SK-N-DZ (cell line): ENCODE results near the gene PNMT.

Source experiments
- DNase-seq: peaks from one replicate; pipeline ENCODE4 v3.0.0-alpha.2; 2015; ENCODE audit warnings: low spot score

The PNMT gene

DNA sequence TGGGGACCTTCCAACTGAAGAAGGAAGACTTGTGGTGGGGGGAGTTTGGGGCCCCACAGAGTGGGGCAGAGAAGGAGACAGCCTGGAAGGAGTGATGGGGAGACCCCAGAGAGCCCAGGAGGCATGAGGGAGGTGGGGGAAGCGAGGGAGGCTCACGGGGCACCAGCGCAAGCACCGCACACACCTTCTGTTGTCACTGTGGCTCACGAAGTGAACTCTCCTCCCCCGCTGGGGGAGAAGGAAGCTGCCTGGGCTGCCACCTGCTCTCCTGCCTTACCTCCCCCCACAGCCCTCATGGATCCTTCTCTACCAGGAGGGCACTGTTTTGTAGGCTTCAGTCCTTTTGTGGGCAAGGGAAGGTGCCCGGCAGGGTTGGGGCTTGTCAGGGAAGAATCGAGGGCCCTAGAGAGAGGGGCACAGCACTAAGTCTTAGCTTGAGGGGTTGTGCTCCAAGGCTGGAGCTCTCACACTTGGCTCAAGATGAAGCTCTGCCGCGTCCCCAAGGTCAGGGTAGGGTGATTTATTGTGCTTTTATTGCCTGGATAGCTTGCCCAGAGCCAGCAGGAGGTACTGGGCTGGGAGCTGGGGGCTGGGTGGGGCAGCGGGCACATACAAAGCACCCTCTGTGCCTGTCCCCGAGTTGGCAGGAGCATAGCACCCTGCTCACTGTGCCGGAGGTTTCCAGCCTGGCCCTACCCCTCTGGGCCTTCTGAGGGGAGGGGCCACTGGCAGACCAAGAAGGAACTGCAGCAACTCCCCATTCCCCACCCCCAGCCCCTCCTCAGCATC, 35.9 kb upstream of the PNMT start:
- no peak for DNase-seq

DNA sequence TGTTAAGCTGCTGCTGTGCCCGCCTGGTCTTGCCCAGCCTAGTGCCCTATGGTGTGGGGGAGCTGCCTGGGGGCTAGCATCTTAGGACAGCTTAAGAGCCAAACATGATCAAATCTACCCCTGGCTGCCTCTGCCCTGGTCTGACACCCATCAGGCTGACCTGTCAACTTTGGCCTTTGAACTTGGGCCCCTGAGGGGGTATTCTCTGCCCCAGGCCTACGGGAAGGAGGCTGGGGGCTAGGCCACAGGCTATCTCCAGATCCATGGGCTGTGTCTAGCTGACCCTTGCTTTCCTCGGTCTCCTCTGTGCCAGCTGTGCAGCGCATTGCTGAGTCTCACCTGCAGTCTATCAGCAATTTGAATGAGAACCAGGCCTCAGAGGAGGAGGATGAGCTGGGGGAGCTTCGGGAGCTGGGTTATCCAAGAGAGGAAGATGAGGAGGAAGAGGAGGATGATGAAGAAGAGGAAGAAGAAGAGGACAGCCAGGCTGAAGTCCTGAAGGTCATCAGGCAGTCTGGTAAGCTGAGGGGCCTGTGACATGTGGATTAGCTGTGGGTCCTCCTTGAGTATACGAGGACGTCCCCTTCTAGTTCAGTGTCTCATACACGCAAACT, 34.6 kb upstream of the PNMT start:
- no peak for DNase-seq

- DNase-seq = peak; percentile 50
Observed at GRCh38 chr17:39634384-39634871, 33.8 kb upstream of the PNMT start.

- DNase-seq = no peak
Observed at GRCh38 chr17:39635614-39636176, 32.6 kb upstream of the PNMT start.

DNA sequence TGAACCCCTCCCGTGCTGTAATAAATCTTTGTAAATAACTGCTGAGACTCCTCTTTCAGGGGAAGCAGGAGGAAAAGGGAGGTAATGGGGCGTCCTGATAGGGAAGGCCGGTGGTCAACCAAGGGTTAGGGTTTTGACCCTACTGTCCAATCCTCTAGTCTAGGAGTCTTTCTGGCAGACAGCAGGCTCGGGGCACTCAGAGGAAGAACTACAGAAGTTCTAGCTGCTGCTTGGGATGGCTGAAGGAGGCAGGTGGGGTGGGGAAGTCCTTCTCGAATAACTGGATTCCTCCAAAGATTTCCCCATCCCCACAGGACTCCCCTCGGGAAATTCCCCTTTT, 31.7 kb upstream of the PNMT start:
- DNase-seq = no peak

- DNase-seq = peak; percentile 86
Observed at GRCh38 chr17:39636927-39637736, 31.1 kb upstream of the PNMT start, which contains the start of gene STARD3. TSS of gene STARD3 (plus strand) at chr17:39637144. CDS start at chr17:39653532, 16,388 bp downstream.

GRCh38 chr17:39638317-39638716, 29.9 kb upstream of the PNMT start:
- no peak for DNase-seq

GRCh38 chr17:39639043-39639442, 29.2 kb upstream of the PNMT start:
- no peak for DNase-seq

DNA sequence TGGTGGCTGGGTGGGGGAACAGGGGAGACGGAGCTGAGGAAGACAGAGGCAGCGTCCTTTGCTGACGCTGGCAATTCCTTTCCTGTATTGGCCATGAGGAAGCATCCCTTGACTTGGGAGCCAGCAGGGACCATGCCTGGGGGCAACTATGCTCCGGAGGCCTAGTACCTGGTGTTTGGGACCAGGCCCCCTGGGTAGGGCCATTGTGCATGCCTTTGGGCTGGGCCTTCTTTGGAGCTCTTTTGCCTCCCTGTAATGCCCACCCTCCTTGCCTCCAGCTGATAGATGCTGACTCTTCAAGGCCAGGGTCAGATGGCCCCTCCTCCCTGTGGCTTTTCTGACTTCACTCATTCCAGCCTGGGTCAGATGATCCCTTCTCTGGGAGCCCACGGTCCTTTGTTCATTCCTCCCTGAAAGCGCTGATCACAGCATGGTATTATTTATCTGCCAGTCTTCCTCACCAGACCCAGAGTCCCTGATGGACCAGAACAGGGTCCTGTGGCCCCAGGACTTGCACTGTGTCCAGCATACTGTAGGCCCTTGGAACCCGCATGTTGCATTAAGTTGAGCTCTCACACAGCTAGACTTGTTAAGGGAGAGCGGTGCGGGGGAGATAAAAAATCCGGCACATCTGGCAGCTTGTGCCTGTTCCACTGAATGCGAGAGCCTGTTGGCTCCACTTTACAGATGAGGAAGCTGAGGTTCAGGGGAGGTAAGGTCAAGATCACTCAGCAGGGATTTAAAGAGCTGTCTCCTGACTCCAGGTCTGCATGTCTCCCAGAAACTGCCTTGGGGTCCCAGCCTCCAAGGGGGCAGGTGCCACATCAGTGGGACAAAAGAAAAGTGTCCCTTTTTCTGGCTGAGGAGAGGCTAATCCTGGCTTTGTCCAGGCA, 28.4 kb upstream of the PNMT start:
- DNase-seq = no peak

DNA sequence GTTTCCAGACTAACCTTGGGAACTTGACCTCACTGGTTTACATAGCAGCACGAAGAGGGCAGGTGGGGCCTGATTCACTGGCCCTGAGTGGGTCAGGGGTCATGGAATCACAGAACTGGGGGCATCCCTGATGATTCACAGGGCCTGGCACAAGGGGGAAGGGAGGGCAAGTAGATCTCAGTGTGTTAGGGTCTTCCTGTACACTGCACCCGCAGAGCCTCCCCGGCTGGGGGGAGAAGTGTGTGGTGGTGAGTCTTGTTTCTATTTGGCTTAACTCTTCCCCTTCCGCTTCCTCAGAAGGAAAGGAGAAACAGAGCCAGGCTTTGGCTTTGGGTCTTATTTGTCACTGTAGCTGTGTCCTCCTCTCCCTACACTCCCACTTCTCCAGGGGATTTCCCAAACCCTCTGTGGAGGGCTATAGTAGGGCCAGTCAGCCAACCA, 27.6 kb upstream of the PNMT start:
- no peak for DNase-seq

DNA sequence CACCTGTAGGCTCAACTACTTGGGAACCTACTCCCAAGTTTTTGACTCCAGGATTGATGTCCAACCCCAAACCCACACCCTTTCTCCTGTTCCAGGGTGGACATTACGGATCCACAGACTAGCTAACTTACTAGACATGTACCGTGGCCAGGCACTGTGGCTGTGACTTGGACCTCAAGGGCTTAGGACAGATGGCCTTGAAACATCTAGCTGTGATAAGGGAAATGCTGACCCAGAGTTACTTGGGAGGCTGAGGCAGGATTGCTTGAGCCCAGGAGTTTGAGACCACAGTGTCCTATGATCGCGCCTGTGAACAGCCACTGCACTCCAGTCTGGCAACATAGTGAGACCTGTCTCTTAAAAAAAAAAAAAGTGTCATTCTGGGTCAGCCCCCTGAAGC, 27.2 kb upstream of the PNMT start:
- DNase-seq = no peak

DNA sequence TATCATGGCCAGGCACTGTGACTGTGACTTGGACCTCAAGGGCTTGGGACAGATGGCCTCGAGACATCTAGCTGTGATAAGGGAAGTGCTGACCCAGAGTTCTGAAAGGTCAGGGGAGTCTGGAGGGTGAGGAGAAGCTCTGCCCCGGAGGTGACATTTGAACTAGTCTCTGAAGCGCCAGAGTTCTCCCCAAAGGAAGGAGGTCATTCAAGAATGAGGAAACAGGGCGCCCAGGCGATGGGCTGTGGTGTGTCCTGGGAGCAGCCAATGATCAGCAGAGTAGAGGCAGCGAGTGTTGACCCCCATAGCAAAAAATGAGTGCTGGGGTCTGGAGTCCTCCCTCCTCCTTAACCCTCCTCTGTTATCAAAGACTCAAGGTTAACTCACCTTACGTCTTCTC, 26.4 kb upstream of the PNMT start:
- DNase-seq = no peak

- DNase-seq = no peak
Observed at GRCh38 chr17:39642291-39643074, 25.8 kb upstream of the PNMT start.

- no peak for DNase-seq
Observed at GRCh38 chr17:39643271-39643670, 25.0 kb upstream of the PNMT start.

DNA sequence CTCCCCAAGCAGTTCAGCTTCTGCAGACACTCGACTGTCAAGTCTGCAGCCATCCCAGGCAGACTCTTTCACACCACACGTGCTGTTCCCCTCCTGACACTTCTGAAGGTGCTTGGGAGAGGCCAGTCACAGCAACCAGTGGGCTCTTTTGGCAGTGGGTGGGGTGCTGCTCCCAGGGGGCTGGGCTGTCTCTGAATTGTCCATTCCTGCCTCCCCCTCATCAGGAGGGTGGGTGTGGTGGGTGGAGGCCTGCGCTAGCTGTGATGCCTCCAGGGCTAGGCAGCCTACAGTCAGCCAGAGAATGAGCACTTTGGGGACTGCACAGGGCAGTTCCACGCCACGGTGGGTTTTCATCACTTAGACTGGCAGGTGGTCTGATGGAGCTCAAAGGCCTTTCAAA, 21.0 kb upstream of the PNMT start:
- no peak for DNase-seq

DNA sequence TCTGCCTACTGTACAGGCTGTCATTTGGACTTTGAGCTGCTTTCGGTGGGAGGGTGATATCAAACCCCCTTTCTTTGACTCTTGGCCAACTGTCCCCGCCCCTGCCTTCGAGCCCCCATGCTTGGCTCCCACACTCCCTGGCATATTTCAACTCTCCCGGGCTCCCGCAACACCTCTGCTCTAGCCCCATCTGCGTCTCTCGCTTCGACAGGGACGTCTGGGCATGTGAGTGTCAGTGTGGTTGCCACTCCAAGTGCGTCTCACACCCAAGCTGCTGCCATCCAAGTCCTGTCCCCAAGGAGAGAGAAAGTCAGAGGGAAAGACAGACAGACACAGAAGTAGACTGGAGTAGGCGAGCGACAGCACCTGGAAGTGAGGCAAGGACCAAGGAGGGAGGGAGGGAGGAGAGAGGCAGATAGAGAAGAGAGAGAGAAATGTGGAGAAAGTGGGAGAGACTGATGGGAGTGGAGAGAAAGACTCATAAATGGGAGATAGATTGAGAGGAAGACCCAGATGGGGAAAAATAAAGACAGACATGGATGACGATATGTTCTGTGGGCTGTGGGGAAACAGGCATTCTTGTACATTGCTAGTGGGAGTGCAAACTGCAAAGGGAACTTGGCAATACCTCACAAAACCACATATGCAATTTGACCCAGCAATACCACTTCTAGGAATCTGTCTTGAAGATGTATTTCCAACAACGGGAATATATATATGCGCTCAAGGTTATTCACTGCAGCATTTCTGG, 19.5 kb upstream of the PNMT start:
- no peak for DNase-seq

DNA sequence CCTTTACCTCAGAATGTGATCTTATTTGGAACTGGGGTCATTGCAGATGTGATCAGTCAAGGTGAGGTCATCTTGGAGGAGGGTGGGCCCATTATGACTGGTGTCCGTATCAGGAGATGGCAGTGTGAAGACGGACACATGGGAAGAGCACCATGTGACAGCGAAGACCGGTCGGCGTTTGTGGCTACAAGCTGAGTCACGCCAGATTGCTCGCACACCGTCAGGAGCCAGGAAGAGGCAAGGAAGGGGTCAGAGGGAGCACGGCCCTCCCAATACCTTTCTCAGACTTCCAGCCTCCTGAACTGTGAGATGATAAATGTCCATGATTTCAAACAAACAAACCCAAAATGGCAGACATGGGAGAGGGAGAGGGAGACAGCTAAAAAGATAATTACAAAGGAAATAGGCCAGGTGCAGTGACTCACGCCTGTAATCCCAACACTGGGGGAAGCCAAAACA, 18.1 kb upstream of the PNMT start:
- DNase-seq = no peak

GRCh38 chr17:39651923-39652586, 16.2 kb upstream of the PNMT start:
- no peak for DNase-seq
